PC-3 (cell line): ENCODE results near the gene CD300LG. TPM values are rescaled to one million over a fixed set of nuclear protein-coding genes. Genes with fewer than 3 reads are reported as not detected.

Experiments used
- ATAC-seq: fragments of 200-7000 bp; cut with Tn5 transposase; 2 replicates; pipeline ENCODE4 v1.9.1; 2020; ENCODE audit warnings: mild to moderate bottlenecking, moderate library complexity
- BruUV-seq: library from RNA; stranded (reverse); fragments of 400-500 nt; replicated peaks from 2 replicates; lab custom pipeline; 2021; lab: Mats Ljungman, UMichigan
- CTCF ChIA-PET: fragments of 300-600 bp; sonication (Branson Sonifier 250); formaldehyde crosslinking; loops from one replicate; lab custom pipeline; 2022; ENCODE audit warnings: antibody characterized with exemption; lab: Charles Lee
- POLR2A ChIA-PET: fragments of 300-600 bp; sonication (Branson Sonifier 250); formaldehyde crosslinking; loops from one replicate; lab custom pipeline; 2022; ENCODE audit warnings: antibody characterized with exemption; ENCODE audit not compliant: unreplicated experiment; lab: Charles Lee
- DNase-seq: peaks from one replicate; pipeline ENCODE4 v3.0.0-alpha.2; 2015
- H2AFZ ChIP-seq: fragments of 300-600 bp; sonication (generic); 2 replicates; pipeline ENCODE4 v1.6.0; 2016; ENCODE audit warnings: antibody characterized with exemption, low read length
- H3F3A ChIP-seq: fragments of 300-600 bp; sonication (generic); one replicate; pipeline ENCODE4 v1.6.0; 2017; ENCODE audit warnings: antibody characterized with exemption, low read length, control low read depth, mild to moderate bottlenecking; ENCODE audit not compliant: unreplicated experiment
- H3K27ac ChIP-seq: fragments of 300-600 bp; sonication (generic); 2 replicates; pipeline ENCODE4 v1.5.1; 2016; ENCODE audit warnings: mild to moderate bottlenecking, low read length
- H3K27me3 ChIP-seq: fragments of 300-600 bp; sonication (generic); 2 replicates; pipeline ENCODE4 v1.6.1; 2016; ENCODE audit warnings: low read length, mixed read lengths
- H3K36me3 ChIP-seq: fragments of 300-600 bp; sonication (generic); 2 replicates; pipeline ENCODE4 v1.6.1; 2016; ENCODE audit warnings: low read depth, mixed run types, low read length, mixed read lengths
- H3K4me1 ChIP-seq: fragments of 300-600 bp; sonication (generic); 2 replicates; pipeline ENCODE4 v1.5.1; 2016; ENCODE audit warnings: low read length; ENCODE audit not compliant: insufficient read depth
- H3K4me2 ChIP-seq: fragments of 300-600 bp; sonication (generic); 2 replicates; pipeline ENCODE4 v1.6.0; 2016; ENCODE audit warnings: low read length
- H3K4me3 ChIP-seq: fragments of 300-600 bp; sonication (generic); 2 replicates; pipeline ENCODE4 v1.5.1; 2016; ENCODE audit warnings: mild to moderate bottlenecking, low read length, mixed read lengths
- H3K79me2 ChIP-seq: fragments of 300-600 bp; sonication (generic); 2 replicates; pipeline ENCODE4 v1.6.1; 2017; ENCODE audit warnings: low read length, mixed read lengths
- H3K9ac ChIP-seq: fragments of 300-600 bp; sonication (generic); 2 replicates; pipeline ENCODE4 v1.6.0; 2016; ENCODE audit warnings: mild to moderate bottlenecking, low read length
- H3K9me2 ChIP-seq: fragments of 300-600 bp; sonication (generic); replicated peaks from 2 replicates; pipeline ENCODE4 v1.6.1; 2016; ENCODE audit warnings: mixed run types, low read length, mixed read lengths
- H3K9me3 ChIP-seq: fragments of 300-600 bp; sonication (generic); 2 replicates; pipeline ENCODE4 v1.6.1; 2016; ENCODE audit warnings: low read length, mixed read lengths
- H4K20me1 ChIP-seq: fragments of 300-600 bp; sonication (generic); 2 replicates; pipeline ENCODE4 v1.6.1; 2016; ENCODE audit warnings: low read length, mixed read lengths
- EZH2 ChIP-seq: fragments of 300-600 bp; sonication (generic); IDR thresholded peaks from one replicate; pipeline ENCODE4 v1.6.1; 2017; ENCODE audit warnings: antibody characterized with exemption, mild to moderate bottlenecking, low read length; ENCODE audit not compliant: unreplicated experiment
- EZH2phosphoT487 ChIP-seq: fragments of 300-600 bp; sonication (generic); IDR thresholded peaks from 2 replicates; pipeline ENCODE4 v1.6.1; 2018; ENCODE audit warnings: mild to moderate bottlenecking, antibody characterized with exemption, low read length, borderline replicate concordance
- intact Hi-C: fragments of 100-400 bp; cut with micrococcal nuclease; formaldehyde crosslinking; loops from 2 replicates; pipeline ENCODE4 v1.9.0; 2023
- total RNA-seq: library from RNA; depleted of rRNA; stranded (reverse); fragments of >200 nt; gene quantifications from 2 replicates; pipeline ENCODE4 v1.2.3, GENCODE V29; 2014
- TF ChIP-seq, protein P1 (sequence below): fragments of 300-600 bp; sonication (generic); conservative IDR thresholded peaks from 2 replicates; pipeline ENCODE4 v1.5.1; 2017; ENCODE audit warnings: antibody characterized with exemption, low read depth, mild to moderate bottlenecking, low read length

The CD300LG gene
- total RNA-seq, 1 experiment from 2014 or later, result not detected

DNA sequence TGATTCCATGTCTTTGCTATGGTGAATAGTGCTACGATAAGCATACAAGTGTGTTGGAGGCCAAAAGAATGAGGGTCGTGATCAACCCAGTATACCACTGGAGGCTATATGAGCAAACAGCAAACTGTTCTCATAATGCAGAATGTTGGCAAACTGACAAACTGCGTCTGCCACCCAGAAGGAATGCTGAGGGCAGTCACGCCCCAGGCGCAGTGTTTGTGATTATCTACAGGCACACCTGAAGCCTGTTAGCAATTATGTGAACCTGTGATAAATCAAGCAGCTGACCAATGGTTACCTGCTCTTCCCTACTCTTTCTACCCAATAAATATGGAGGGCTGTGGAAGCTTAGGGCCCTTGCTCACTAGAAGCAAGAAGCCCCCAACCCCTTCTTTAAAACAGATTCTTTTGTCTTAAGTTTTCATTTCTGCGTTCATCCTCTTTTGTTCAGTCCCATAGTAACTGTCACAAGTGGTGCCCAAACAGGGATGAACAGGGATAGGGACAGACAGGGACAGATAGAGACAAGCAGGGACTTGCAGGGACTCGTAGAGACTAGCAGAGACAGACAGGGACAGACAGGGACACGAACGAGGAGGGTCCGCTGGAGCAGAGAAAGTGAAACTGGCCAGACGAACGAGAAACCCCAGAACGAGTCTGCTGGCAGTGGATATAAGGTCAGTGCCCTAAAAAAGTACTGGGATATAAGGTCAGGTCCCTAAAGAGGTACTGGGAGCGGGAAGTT, 25.1 kb downstream of the CD300LG start:
- H3K79me2 ChIP-seq, result no peaks in the 10 kb centered on the region
- no peak for TF ChIP-seq EZH2
- TF ChIP-seq, protein P1, sequence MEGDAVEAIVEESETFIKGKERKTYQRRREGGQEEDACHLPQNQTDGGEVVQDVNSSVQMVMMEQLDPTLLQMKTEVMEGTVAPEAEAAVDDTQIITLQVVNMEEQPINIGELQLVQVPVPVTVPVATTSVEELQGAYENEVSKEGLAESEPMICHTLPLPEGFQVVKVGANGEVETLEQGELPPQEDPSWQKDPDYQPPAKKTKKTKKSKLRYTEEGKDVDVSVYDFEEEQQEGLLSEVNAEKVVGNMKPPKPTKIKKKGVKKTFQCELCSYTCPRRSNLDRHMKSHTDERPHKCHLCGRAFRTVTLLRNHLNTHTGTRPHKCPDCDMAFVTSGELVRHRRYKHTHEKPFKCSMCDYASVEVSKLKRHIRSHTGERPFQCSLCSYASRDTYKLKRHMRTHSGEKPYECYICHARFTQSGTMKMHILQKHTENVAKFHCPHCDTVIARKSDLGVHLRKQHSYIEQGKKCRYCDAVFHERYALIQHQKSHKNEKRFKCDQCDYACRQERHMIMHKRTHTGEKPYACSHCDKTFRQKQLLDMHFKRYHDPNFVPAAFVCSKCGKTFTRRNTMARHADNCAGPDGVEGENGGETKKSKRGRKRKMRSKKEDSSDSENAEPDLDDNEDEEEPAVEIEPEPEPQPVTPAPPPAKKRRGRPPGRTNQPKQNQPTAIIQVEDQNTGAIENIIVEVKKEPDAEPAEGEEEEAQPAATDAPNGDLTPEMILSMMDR, result no peak
- no peak for TF ChIP-seq EZH2phosphoT487
- no peaks in the 10 kb centered on the region for H3K9me3 ChIP-seq
- H3K36me3 ChIP-seq, result no peaks in the 10 kb centered on the region
- H3K27me3 ChIP-seq, result peaks cover 25% of the 10 kb centered on the region
- ChIA-PET CTCF (no interaction called here), POLR2A (no interaction called here)
- DNase-seq (peak; percentile 36), ATAC-seq (no peak)
- intact Hi-C loops, result no loop called here
- H3K9me2 ChIP-seq, result no peaks in the 10 kb centered on the region
- H3K4me3 ChIP-seq, result no peak overlapping the region
- no peak overlapping the region for H2AFZ ChIP-seq
- peak overlapping the region; percentile 36 for H3K4me2 ChIP-seq
- no peak overlapping the region for H3K27ac ChIP-seq
- H4K20me1 ChIP-seq, result no peaks in the 10 kb centered on the region
- no peaks in the 10 kb centered on the region for H3F3A ChIP-seq
- H3K9ac ChIP-seq, result no peak overlapping the region
- no peaks in the 10 kb centered on the region for H3K4me1 ChIP-seq
- BruUV-seq, result no TSS peak

DNA sequence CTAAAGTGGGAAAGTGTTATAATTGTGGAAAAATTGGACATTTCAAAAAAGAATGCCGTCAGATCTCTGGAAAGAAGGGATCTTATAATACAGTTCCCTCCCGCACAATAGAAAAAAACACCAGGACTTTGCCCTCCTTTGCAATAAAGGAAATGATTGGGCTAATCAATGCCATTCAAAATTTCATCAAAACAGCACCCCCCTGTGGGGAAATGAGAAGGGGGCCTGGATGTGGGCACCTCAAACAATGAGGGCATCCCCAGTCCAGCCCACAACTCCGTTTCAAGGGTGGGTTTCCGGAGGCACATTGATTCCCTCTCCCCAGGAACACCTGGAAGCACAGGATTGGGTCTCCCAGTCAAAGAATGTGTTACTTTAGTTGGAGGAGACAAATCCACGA, 26.1 kb downstream of the CD300LG start:
- H3K4me3 ChIP-seq, result no peak overlapping the region
- no TSS peak for BruUV-seq
- no peaks in the 10 kb centered on the region for H3K4me1 ChIP-seq
- H3K27ac ChIP-seq, result no peak overlapping the region
- no peaks in the 10 kb centered on the region for H3F3A ChIP-seq
- no peaks in the 10 kb centered on the region for H3K9me2 ChIP-seq
- intact Hi-C loops, result no loop called here
- H3K4me2 ChIP-seq, result no peak overlapping the region
- H3K27me3 ChIP-seq, result peaks cover 15% of the 10 kb centered on the region
- no peaks in the 10 kb centered on the region for H3K79me2 ChIP-seq
- H4K20me1 ChIP-seq, result no peaks in the 10 kb centered on the region
- TF ChIP-seq, protein P1, result 0 out of 2 replicates have a peak, but pooled peaks have one; percentile 26
- TF ChIP-seq EZH2phosphoT487, result no peak
- no peak for TF ChIP-seq EZH2
- DNase-seq (no peak), ATAC-seq (no peak)
- no peak overlapping the region for H2AFZ ChIP-seq
- no peak overlapping the region for H3K9ac ChIP-seq
- ChIA-PET CTCF (no interaction called here), POLR2A (interaction anchor here (0.7 kb wide), 1 partner anchor 172 kb away, joined by 3 read pairs; no protein-coding TSS in a partner anchor)
- H3K9me3 ChIP-seq, result no peaks in the 10 kb centered on the region
- no peaks in the 10 kb centered on the region for H3K36me3 ChIP-seq

DNA sequence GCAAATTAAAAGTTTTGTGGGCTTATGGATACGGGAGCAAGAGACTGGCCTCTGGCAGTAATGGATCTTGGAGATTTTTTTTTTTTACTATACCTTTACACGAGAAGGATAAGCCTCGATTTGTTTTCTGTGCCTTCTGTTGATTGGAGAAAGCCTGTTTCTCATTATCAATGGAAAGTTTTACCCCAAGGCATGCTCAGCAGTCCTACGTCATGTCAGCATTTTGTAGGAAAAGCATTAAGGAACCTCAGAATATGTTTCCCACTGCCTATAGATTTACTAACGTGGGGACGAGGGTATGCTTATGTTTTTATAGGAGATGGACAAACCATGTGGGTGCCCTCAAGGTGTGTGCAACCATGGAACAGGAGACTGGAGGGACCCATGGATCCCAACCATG, 26.8 kb downstream of the CD300LG start:
- CTCF ChIA-PET, result no interaction called here

More for the DNA sequence above, 26.8 kb downstream of the CD300LG start:
- TF ChIP-seq EZH2phosphoT487 (no peak), EZH2 (no peak)
- TF ChIP-seq, protein P1, result no peak
- Histone ChIP-seq H3K9me3 (no peaks in the 10 kb centered on the region), H3K9ac (no peak overlapping the region), H3K4me1 (peaks cover 2% of the 10 kb centered on the region; the same call in 1 of the 2 replicates), H3K27me3 (peaks cover 9% of the 10 kb centered on the region), H3K36me3 (no peaks in the 10 kb centered on the region), H3K79me2 (no peaks in the 10 kb centered on the region), H3K4me3 (no peak overlapping the region), H3F3A (no peaks in the 10 kb centered on the region), H3K27ac (no peak overlapping the region), H3K4me2 (no peak overlapping the region), H2AFZ (no peak overlapping the region), H4K20me1 (no peaks in the 10 kb centered on the region), H3K9me2 (no peaks in the 10 kb centered on the region)
- ATAC-seq (no peak), DNase-seq (no peak)
- POLR2A ChIA-PET, result no interaction called here
- intact Hi-C loops, result no loop called here
- no TSS peak for BruUV-seq
